ENCODE measurements around the gene FUCA2. TPM values are rescaled to one million over a fixed set of nuclear protein-coding genes. Genes with fewer than 3 reads are reported as not detected.

Gene FUCA2
- total and polyA plus RNA-seq, 4 donors = 24.8 to 79.3 (median 41.5) TPM

- no peak for DNase-seq
- Histone ChIP-seq H3K9ac (ENCODE audit: insufficient read depth in 1 of 2, low read length in 2 of 2) (no peak overlapping the region), H3K4me1 (ENCODE audit: control insufficient read depth in 5 of 5, insufficient read depth in 5 of 5, low read length in 5 of 5) (peaks cover 0 to 10% (median 3%) of the 10 kb centered on the region in 5 donors), H3K36me3 (ENCODE audit: control insufficient read depth in 4 of 4, insufficient read depth in 4 of 4, low read length in 4 of 4) (no peaks in the 10 kb centered on the region), H3K27me3 (ENCODE audit: control insufficient read depth in 3 of 3, insufficient read depth in 3 of 3, low read length in 2 of 3) (no peaks in the 10 kb centered on the region), H3K4me3 (no peak overlapping the region), H3K27ac (ENCODE audit: low read depth in 1 of 2, low read length in 1 of 2) (no peak overlapping the region), H3K9me3 (ENCODE audit: control insufficient read depth in 4 of 4, insufficient read depth in 3 of 4, low read length in 3 of 4) (no peaks in the 10 kb centered on the region)
- ATAC-seq (ENCODE audit: insufficient read depth, low FRiP score) = no peak
- WGBS, 2 donors = 92 to 95% methylated on average over 7 of the region's 7 CpGs
- no peak for TF ChIP-seq CTCF (IDR thresholded peaks at IDR 0.05; ENCODE audit: control extremely low read depth, extremely low read depth)
These were observed 28.2 kb upstream of the FUCA2 start for GRCh38 chr6:143539734-143540133.

DNA sequence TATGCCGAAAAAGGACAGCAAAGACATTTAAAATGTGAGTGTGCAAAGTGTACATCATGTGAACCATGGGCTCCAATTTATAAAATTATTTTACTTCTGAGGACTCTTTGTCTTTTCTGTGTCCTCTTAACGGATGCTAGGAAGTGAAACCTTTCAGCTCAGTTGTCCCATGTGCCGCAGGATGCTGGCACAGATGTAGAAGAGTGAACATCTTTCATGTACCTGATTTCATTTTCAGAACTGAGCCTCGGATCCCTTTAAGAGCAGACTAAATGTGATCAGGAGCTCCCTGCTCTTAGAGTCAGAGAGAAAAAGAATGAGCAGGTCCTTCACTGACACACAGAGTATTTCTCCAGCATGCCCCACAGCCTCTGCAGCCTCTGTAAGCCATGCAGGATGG is 27.6 kb upstream of the FUCA2 start:
- H3K9me3 ChIP-seq (ENCODE audit: control insufficient read depth in 4 of 4, insufficient read depth in 3 of 4, low read length in 3 of 4) = no peaks in the 10 kb centered on the region
- peaks cover 0 to 10% (median 3%) of the 10 kb centered on the region in 5 donors for H3K4me1 ChIP-seq (ENCODE audit: control insufficient read depth in 5 of 5, insufficient read depth in 5 of 5, low read length in 5 of 5)
- TF ChIP-seq CTCF (IDR thresholded peaks at IDR 0.05; ENCODE audit: control extremely low read depth, extremely low read depth) = no peak
- ATAC-seq (ENCODE audit: insufficient read depth, low FRiP score) (no peak), DNase-seq (no peak)
- 90 to 93% methylated on average over 4 of the region's 4 CpGs for WGBS, 2 donors
- H3K27me3 ChIP-seq (ENCODE audit: control insufficient read depth in 3 of 3, insufficient read depth in 3 of 3, low read length in 2 of 3) = no peaks in the 10 kb centered on the region
- H3K36me3 ChIP-seq (ENCODE audit: control insufficient read depth in 4 of 4, insufficient read depth in 4 of 4, low read length in 4 of 4) = no peaks in the 10 kb centered on the region
- H3K27ac ChIP-seq (ENCODE audit: low read depth in 1 of 2, low read length in 1 of 2) = no peak overlapping the region
- H3K9ac ChIP-seq (ENCODE audit: insufficient read depth in 1 of 2, low read length in 2 of 2) = no peak overlapping the region
- no peak overlapping the region for H3K4me3 ChIP-seq

- DNase-seq (no peak), ATAC-seq (ENCODE audit: insufficient read depth, low FRiP score) (no peak)
- 93 to 96% methylated on average over 7 of the region's 7 CpGs for WGBS, 2 donors
- no peak overlapping the region for H3K4me3 ChIP-seq
- H3K9me3 ChIP-seq (ENCODE audit: control insufficient read depth in 4 of 4, insufficient read depth in 3 of 4, low read length in 3 of 4) = no peaks in the 10 kb centered on the region
- no peaks in the 10 kb centered on the region for H3K27me3 ChIP-seq (ENCODE audit: control insufficient read depth in 3 of 3, insufficient read depth in 3 of 3, low read length in 2 of 3)
- no peak overlapping the region for H3K27ac ChIP-seq (ENCODE audit: low read depth in 1 of 2, low read length in 1 of 2)
- H3K9ac ChIP-seq (ENCODE audit: insufficient read depth in 1 of 2, low read length in 2 of 2) = no peak overlapping the region
- peaks cover 0 to 10% (median 3%) of the 10 kb centered on the region in 5 donors for H3K4me1 ChIP-seq (ENCODE audit: control insufficient read depth in 5 of 5, insufficient read depth in 5 of 5, low read length in 5 of 5)
- H3K36me3 ChIP-seq (ENCODE audit: control insufficient read depth in 4 of 4, insufficient read depth in 4 of 4, low read length in 4 of 4) = no peaks in the 10 kb centered on the region
- no peak for TF ChIP-seq CTCF (IDR thresholded peaks at IDR 0.05; ENCODE audit: control extremely low read depth, extremely low read depth)
These were observed 26.9 kb upstream of the FUCA2 start for GRCh38 chr6:143538374-143538773.
